NCI-H128 (cell line): ENCODE measurements around the gene P2RX2.

Source experiments
- DNase-seq: peaks from one replicate; lab custom pipeline; 2025; ENCODE audit not compliant: unreplicated experiment; lab: John Stamatoyannopoulos, UW

P2RX2 gene

GRCh38 chr12:132635076-132635955, 16.7 kb downstream of the P2RX2 start:
- no peak for DNase-seq

GRCh38 chr12:132637811-132638210, 19.2 kb downstream of the P2RX2 start:
- DNase-seq = no peak

DNA sequence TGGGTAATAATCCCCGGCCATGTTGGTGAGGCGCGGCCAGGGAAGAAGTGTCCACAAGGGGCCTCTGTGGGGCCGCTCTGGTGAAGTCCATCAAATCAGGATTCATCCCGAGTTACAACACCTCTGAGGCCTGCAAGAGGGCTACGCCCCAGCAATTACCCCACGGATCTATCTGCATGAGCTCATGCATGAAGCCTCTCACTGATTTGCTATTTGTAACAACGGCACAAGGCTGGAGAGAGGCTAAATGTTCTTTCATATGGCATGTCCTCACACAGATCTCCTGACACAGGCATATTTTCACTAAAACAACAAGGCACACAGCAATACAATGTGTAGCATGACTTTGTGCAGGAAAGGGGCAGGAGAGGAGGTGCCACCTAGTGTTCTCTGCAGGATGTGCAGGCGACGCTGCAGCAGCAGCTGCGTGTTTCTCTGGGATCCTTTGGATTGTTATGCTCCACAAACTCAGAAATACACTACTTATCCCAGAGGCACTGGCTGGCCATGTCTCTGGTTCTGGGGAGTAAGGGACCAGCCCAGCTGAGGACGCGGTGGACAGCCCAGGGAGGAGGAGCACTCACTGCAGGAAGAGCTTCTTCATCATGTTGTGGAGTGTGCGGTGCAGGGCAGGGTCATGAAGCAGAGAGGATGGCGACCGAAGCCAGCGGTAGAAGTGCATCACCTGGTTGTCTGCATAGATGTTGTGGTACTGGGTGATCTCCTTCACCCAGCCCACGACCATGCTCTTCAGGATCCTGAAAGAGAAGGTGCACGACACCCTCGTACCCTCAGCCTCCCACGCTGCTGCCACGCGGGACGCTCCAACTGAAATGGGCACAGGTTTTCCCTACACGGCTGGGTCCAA, 20.2 kb downstream of the P2RX2 start:
- DNase-seq = no peak

- no peak for DNase-seq
Observed at GRCh38 chr12:132639956-132640520, 21.5 kb downstream of the P2RX2 start.

- no peak for DNase-seq
Observed at GRCh38 chr12:132640936-132641335, 22.4 kb downstream of the P2RX2 start.

- DNase-seq = no peak
Observed at GRCh38 chr12:132641811-132642650, 23.5 kb downstream of the P2RX2 start.

DNA sequence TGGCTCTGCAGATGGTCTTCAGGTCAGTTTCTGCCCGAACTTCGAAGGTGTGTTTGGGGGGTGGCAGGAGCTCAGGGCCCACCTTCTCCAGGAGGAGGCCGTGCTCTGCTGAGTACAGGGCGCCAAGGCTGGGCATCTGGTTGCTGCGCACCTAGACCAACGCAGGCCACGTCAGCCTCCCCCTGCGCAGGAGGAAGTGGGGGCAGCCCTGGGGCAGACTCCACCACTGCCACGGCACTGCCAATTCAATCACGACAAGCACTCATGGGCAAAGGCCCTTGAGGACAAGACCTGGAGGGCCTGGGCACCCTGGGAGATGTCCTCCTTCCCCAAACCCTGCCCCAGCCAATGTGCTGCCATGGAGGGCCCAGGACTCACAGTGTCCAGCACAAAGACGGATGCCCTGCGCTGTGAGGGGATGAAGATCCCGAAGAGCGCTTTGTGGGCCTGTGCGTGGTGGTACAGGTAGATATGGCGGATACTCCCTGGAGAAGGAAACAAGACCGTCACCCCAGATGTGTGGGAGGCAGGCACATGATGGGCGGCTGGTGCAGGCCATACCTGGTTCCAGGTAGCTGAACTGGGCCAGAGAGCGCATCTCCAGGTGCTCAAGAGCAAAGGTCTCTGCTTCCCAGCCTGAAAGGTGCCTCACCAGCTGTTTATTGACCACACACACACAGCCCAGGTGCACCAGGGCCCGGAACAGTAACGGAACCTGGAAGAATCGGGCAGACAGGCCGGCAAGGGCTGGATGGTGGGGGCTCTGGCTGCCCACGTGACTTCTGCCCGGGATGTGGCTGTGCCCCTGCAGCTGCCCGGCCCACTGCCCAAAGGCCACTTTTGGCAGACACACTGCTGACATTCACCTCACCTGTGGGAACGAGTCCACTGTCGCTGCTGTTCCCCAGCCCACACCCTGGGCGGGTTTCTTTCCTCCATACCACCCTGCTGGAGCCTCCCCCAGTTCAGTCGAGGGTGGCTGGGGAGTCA, 24.6 kb downstream of the P2RX2 start:
- no peak for DNase-seq

DNA sequence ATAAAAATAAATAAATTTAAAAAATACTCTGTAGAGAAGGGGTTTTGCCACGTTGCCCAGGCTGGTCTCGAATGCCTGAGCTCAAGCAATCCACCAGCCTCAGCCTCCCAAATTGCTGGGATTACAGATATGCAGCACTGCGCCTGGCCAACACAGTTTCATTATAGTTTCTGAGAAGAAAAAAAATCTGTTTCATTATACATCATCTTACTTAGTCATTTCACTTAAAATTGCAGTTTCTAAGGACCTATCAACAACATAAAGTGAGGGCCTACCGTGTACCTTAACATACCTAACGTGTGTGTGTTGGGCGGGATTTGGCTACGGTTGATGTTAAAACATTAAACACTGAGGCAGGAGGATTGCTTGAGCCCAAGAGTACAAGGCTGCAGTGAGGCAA, 28.3 kb downstream of the P2RX2 start:
- no peak for DNase-seq

DNA sequence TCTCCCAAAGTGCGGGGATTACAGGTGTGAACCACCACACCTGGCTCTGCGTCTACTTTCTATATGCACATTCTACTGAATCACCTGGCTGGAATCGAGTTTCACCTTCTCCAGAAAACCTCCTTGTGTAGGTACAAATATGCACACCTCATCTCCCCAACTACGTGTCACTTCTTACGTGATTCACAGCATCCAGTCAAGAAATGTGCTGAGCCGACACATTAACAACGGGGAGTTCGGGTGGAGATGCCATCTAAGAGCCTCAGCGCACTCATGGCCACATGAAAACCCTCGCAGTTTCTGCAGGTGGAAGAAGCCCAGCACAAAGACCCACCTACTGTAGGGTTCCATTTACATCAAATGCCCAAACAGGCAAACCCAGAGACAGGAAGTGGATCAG, 29.3 kb downstream of the P2RX2 start:
- no peak for DNase-seq

GRCh38 chr12:132648616-132649225, 30.1 kb downstream of the P2RX2 start:
- DNase-seq = no peak

- no peak for DNase-seq
Observed at GRCh38 chr12:132649226-132649945, 30.8 kb downstream of the P2RX2 start.

DNA sequence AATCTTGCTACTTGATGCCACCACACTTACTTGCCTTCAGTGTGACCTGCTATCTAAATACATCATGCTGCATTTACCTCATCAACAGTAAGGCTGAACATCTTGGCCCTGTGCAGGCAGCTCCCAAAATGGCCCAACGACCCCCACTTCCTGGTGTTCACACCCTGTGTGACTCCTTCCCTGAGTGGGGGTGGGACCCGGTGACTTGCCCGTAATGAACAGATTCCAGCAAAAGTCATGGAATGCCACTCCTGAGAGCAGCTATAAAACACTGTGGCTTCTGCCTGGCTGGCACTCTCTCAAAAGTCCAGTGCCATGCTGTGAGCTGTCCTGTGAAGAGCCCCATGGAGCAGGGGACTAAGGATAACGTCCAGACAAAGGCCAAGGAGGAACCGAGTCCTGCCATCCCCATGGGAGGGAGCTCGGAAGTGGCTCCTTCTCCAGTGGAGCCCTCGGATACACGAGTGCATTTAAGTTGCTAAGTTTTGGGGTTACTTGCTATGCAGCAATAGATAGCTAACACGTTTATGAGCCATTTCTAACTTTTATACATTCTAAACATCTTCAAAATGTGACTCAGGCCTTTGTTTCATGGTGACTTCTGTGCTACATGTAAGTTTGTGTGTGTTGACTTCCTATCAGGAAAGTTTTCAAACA, 33.0 kb downstream of the P2RX2 start:
- no peak for DNase-seq

DNA sequence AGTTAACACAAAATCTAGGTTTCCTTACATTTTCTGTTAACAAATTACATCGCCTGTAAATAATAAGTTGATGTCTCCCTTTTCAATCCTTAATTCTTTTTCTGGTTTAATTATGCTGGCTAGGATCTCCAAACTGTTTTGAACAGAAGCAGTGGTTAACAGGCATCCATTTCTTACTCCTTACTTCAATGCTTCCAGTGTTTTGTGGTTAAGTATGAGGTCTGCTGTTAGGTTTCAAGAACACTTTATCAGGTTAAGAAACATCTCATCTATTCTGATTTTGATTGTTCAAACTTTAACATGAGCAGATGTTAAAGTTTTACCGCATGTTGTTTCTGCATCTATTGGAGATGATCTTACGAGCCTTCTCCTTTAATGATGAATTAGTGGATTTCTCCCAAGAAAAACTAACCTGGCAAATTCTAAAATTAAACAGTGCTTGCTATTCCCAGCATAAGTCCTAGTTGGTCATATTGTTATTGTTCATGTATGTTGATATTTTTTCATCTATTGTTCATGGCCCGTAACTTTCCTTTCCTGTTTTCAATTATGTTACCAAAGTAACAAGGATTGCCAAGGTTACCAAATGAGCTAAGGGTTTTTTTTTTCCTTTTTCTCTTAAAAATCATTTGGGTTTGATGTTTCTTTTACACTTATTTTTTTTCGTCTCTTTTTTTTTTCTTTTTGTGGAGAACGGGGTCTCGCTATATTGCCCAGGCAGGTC, 35.2 kb downstream of the P2RX2 start:
- DNase-seq = no peak

DNA sequence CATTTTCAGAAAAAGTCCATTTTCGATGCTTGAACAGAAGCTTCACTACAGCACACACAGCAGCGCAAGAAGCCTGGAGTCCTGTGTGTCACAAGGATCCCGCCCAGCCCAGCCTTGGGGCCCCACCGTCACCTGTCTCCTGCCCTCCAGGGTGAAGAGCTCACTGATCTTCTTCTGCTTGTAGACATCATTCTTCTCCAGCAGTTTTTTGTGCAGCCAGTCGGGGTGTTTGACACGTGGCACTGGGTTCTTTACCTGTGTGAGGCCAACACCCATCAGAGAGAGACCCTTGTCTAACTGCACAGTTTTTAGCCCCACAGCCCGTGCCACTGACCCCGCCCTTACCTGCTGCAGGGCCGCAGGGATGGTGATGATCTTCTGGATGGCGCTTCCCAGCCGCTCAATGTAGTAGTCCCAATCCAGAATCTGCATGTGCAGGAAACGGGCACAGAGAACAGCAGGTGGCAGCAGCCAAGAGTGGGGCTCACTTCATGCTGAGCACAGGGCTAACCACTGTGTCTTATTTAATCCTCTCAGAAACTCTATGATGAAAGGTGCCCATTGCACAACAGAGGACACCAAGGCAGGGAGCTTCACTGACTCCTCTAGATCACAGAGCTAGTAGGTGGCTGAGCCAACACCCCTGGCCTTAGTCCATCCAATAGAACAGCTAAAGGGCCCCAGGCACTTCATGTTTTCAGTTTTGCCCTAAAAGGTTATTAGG, 38.6 kb downstream of the P2RX2 start:
- DNase-seq = no peak

GRCh38 chr12:132658149-132658894, 39.7 kb downstream of the P2RX2 start:
- DNase-seq = no peak

GRCh38 chr12:132659146-132659545, 40.6 kb downstream of the P2RX2 start:
- no peak for DNase-seq
